GM12874 (cell line): Measurements from ENCODE around the gene PLA2G4A.

ENCODE experiments used
- CTCF ChIP-seq: IDR thresholded peaks from 2 replicates; pipeline ENCODE4 v1.5.1; 2011; ENCODE audit warnings: low read depth, mild to moderate bottlenecking, control low read depth, low read length, moderate library complexity; ENCODE audit not compliant: insufficient read depth

The PLA2G4A gene

DNA sequence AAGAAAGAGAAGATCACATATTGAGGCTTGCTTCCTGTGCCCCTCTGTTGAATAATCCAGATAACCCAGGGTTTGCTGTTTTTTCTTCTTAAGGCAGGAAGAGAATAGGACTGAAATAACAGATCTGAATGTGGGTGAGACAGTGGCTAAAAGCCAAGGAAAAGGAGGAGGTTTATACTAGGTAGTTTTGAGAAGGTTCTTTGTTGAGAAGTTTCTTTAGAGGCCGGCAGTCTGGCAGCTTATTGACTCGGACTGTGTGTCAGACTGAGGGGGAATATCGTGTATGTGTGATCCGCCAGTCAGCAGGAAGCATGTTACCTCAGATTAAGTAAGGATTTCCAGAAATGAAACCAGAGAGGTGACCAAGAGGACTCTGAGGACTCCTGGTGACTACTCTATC lies 119.8 kb downstream of the PLA2G4A start:
- no peak for TF ChIP-seq CTCF

GRCh38 chr1:186949173-186949572 lies 120.4 kb downstream of the PLA2G4A start:
- TF ChIP-seq CTCF = no peak

DNA sequence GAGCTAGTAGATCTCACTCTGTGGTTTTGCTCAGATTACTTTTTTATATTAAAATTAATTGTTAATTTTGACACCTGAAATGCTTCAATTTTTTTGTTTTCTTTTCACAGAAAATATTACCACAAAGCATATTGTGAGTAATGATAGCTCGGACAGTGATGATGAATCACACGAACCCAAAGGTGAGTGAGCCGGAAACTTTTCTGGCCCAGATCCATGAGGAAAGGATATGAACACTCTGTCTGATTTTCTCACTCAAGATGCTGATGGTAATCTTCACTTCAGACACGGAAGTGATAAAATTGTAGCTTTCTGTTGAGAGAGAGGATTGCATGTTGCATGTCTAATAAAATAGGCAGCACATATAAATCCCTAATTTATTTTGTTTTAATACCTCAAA lies 121.8 kb downstream of the PLA2G4A start:
- no peak for TF ChIP-seq CTCF

DNA sequence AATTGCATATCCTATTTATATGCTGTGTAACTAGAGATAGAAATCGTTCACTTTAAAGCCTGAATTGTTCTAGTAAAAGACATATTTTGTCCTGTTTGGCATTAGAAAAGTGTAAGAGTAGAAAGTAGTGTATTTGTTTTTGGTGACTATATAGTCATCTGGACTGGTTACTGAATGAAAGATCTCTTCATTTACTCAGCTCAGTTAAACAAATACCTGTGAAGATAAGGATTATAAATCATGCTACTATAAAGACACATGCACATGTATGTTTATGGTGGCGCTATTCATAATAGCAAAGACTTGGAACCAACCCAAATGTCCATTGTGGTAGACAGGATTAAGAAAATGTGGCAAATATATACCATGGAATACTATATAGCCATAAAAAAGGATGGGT lies 125.1 kb downstream of the PLA2G4A start:
- TF ChIP-seq CTCF = no peak

DNA sequence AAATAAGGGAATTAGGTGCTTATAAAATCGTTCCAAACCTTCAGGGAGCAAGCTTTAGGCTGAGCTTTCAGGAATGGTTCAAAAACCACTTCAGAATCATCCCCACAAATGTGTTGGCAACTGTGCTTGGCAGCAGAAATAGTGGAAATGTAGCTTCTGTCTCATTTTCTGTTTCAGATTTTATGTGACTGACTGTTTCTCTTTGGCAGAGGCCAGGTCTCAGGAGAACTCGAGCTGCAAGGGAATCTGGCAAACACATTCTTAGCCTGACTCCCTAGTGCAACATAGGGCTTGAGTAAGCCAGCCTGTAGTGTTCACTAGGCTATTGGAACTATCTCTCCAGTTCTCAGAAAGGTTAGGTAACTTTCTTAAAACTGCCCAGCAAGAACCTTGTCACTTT lies 128.6 kb downstream of the PLA2G4A start:
- no peak for TF ChIP-seq CTCF

DNA sequence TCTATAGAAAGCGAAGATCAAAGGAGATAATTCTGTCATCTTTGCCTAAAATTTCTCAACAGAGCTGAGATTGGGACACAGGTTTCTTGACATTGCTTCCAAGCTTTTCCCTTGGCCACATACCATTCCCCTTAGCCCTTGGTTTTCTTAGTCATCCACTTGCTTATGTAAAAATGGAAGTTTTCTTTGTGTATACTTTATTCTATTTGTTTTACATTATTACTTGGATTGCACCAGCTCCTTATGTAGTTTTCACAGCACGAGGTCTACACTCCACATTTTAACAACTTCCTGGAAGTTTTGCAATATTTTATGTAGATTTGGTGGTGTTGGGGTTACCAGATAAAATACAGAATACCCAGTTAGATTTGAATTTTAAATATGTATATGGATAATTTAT lies 129.8 kb downstream of the PLA2G4A start:
- TF ChIP-seq CTCF = no peak

DNA sequence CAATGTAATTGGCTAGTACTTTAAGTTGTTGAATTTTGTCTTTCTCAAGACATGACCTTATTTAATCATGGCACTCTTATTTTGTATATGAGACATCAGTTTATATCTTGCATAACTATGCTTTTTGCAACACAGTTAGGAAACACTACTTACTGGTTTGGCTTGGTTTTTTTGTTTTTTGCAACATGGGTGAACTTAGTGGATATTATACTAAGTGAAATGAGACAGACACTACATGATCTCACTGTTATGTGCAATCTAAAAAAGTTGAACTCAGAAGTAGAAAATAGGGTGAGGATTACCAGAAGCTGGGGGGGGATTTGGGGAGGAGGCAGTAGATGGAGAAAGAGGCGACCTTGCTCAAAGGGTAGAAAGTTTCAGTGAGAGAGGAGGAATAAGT lies 132.1 kb downstream of the PLA2G4A start:
- no peak for TF ChIP-seq CTCF

GRCh38 chr1:186965847-186966246 lies 137.1 kb downstream of the PLA2G4A start:
- TF ChIP-seq CTCF = no peak
